Activated T-cell treated with anti-CD3 and anti-CD28 coated beads, Interleukin-2, amount 50 U/mL, for 24 hours (primary cell): ENCODE measurements around the gene MED16.
"Not testable (repeated sequence)": the region's sequence is repeated elsewhere in the genome, so short reads cannot be mapped to it uniquely, and the experiment has no call there.

Experiments used
- DNase-seq: peaks from one replicate; pipeline ENCODE4 v3.0.0-alpha.2; 2020
- H3K27ac Mint-ChIP-seq: 2 replicates; pipeline ENCODE4 v1.8.0; 2020; ENCODE audit warnings: mild to moderate bottlenecking, mixed read lengths
- H3K27me3 Mint-ChIP-seq: 2 replicates; pipeline ENCODE4 v1.8.0; 2020; ENCODE audit warnings: mixed read lengths
- H3K36me3 Mint-ChIP-seq: 2 replicates; pipeline ENCODE4 v1.8.0; 2020; ENCODE audit warnings: low read depth, mixed read lengths
- H3K4me1 Mint-ChIP-seq: 2 replicates; pipeline ENCODE4 v1.8.0; 2020; ENCODE audit warnings: low read depth, mixed read lengths
- H3K4me3 Mint-ChIP-seq: 2 replicates; pipeline ENCODE4 v1.8.0; 2020; ENCODE audit warnings: mild to moderate bottlenecking, moderate library complexity, mixed read lengths
- H3K9me3 Mint-ChIP-seq: 2 replicates; pipeline ENCODE4 v1.8.0; 2020; ENCODE audit warnings: mixed read lengths

MED16 gene

GRCh38 chr19:891421-892200 is 1.4 kb downstream of the MED16 start:
- not testable (repeated sequence) for H3K9me3 Mint-ChIP-seq, DNase-seq, H3K27me3 Mint-ChIP-seq
- Mint-ChIP-seq H3K27ac (peak overlapping the region; percentile 89), H3K4me1 (peaks cover 19% of the 10 kb centered on the region), H3K4me3 (peak overlapping the region; percentile 85), H3K36me3 (peaks cover 38% of the 10 kb centered on the region)

- Mint-ChIP-seq H3K4me3 (peak overlapping the region; percentile 67), H3K27ac (peak overlapping the region; percentile 79)
Observed at GRCh38 chr19:890831-891230, 2.2 kb downstream of the MED16 start.

GRCh38 chr19:889662-890295 is 3.2 kb downstream of the MED16 start:
- H3K4me1 Mint-ChIP-seq, result peaks cover 19% of the 10 kb centered on the region
- peak overlapping the region; percentile 40 for H3K27ac Mint-ChIP-seq
- H3K27me3 Mint-ChIP-seq, result no peaks in the 10 kb centered on the region
- H3K4me3 Mint-ChIP-seq, result peak overlapping the region; percentile 8
- peaks cover 43% of the 10 kb centered on the region for H3K36me3 Mint-ChIP-seq
- no peak for DNase-seq
- H3K9me3 Mint-ChIP-seq, result no peaks in the 10 kb centered on the region

More at GRCh38 chr19:890831-891230, 2.2 kb downstream of the MED16 start:
- DNase-seq, result no peak
- Mint-ChIP-seq H3K9me3 (no peaks in the 10 kb centered on the region), H3K36me3 (peaks cover 37% of the 10 kb centered on the region), H3K4me1 (peaks cover 19% of the 10 kb centered on the region), H3K27me3 (no peaks in the 10 kb centered on the region)

- peak overlapping the region; percentile 66 for H3K27ac Mint-ChIP-seq
- peak; percentile 49 for DNase-seq
- peaks cover 19% of the 10 kb centered on the region for H3K4me1 Mint-ChIP-seq
- no peaks in the 10 kb centered on the region for H3K9me3 Mint-ChIP-seq
- H3K27me3 Mint-ChIP-seq, result no peaks in the 10 kb centered on the region
- H3K36me3 Mint-ChIP-seq, result peaks cover 51% of the 10 kb centered on the region
- no peak overlapping the region for H3K4me3 Mint-ChIP-seq
Observed at GRCh38 chr19:888581-889385, 4.2 kb downstream of the MED16 start.

- DNase-seq, result no peak
- H3K9me3 Mint-ChIP-seq, result no peaks in the 10 kb centered on the region
- H3K4me3 Mint-ChIP-seq, result no peak overlapping the region
- H3K36me3 Mint-ChIP-seq, result peaks cover 61% of the 10 kb centered on the region
- H3K4me1 Mint-ChIP-seq, result peaks cover 11% of the 10 kb centered on the region
- H3K27ac Mint-ChIP-seq, result no peak overlapping the region
- no peaks in the 10 kb centered on the region for H3K27me3 Mint-ChIP-seq
Observed at GRCh38 chr19:887599-887998, 5.4 kb downstream of the MED16 start.

- Mint-ChIP-seq H3K27ac (no peak overlapping the region), H3K9me3 (no peaks in the 10 kb centered on the region), H3K36me3 (peaks cover 65% of the 10 kb centered on the region), H3K4me3 (no peak overlapping the region), H3K27me3 (no peaks in the 10 kb centered on the region), H3K4me1 (peaks cover 9% of the 10 kb centered on the region)
- DNase-seq, result no peak
Observed at GRCh38 chr19:887072-887471, 5.9 kb downstream of the MED16 start.

GRCh38 chr19:885536-886224 is 7.3 kb downstream of the MED16 start:
- Mint-ChIP-seq H3K36me3 (peaks cover 78% of the 10 kb centered on the region), H3K4me1 (peaks cover 5% of the 10 kb centered on the region), H3K4me3 (no peak overlapping the region)

GRCh38 chr19:884420-885211 is 8.4 kb downstream of the MED16 start:
- peaks cover 74% of the 10 kb centered on the region for H3K36me3 Mint-ChIP-seq
- no peak for DNase-seq
- no peaks in the 10 kb centered on the region for H3K9me3 Mint-ChIP-seq
- no peak overlapping the region for H3K4me3 Mint-ChIP-seq
- H3K27ac Mint-ChIP-seq, result no peak overlapping the region
- H3K4me1 Mint-ChIP-seq, result peaks cover 5% of the 10 kb centered on the region
- no peaks in the 10 kb centered on the region for H3K27me3 Mint-ChIP-seq

More at GRCh38 chr19:885536-886224, 7.3 kb downstream of the MED16 start:
- Mint-ChIP-seq H3K27me3 (no peaks in the 10 kb centered on the region), H3K27ac (no peak overlapping the region), H3K9me3 (no peaks in the 10 kb centered on the region)
- DNase-seq, result no peak

GRCh38 chr19:883661-884211 is 9.3 kb downstream of the MED16 start:
- Mint-ChIP-seq H3K36me3 (peaks cover 72% of the 10 kb centered on the region), H3K27ac (no peak overlapping the region), H3K4me1 (peaks cover 4% of the 10 kb centered on the region), H3K27me3 (no peaks in the 10 kb centered on the region), H3K4me3 (no peak overlapping the region), H3K9me3 (no peaks in the 10 kb centered on the region)
- no peak for DNase-seq

- Mint-ChIP-seq H3K9me3 (no peaks in the 10 kb centered on the region), H3K36me3 (peaks cover 68% of the 10 kb centered on the region), H3K4me3 (no peak overlapping the region), H3K4me1 (no peaks in the 10 kb centered on the region), H3K27me3 (no peaks in the 10 kb centered on the region), H3K27ac (no peak overlapping the region)
- no peak for DNase-seq
Observed at GRCh38 chr19:882871-883497, 10.0 kb downstream of the MED16 start.

- Mint-ChIP-seq H3K36me3 (peaks cover 63% of the 10 kb centered on the region), H3K4me1 (no peaks in the 10 kb centered on the region), H3K27me3 (no peaks in the 10 kb centered on the region), H3K9me3 (no peaks in the 10 kb centered on the region), H3K27ac (no peak overlapping the region), H3K4me3 (no peak overlapping the region)
- DNase-seq, result no peak
Observed at GRCh38 chr19:881385-882071, 11.5 kb downstream of the MED16 start.

GRCh38 chr19:879711-880438 is 13.1 kb downstream of the MED16 start:
- Mint-ChIP-seq H3K36me3 (peaks cover 64% of the 10 kb centered on the region), H3K27me3 (no peaks in the 10 kb centered on the region), H3K27ac (no peak overlapping the region), H3K9me3 (no peaks in the 10 kb centered on the region), H3K4me1 (no peaks in the 10 kb centered on the region), H3K4me3 (no peak overlapping the region)
- DNase-seq, result no peak
